LoVo (cell line): ENCODE results near the gene TBK1.

Experiments used
- DNase-seq: peaks from one replicate; pipeline ENCODE4 v3.0.0-alpha.2; 2016; ENCODE audit warnings: low spot score

Gene TBK1

GRCh38 chr12:64451687-64452558, at the start of gene TBK1:
Gene TBK1, plus strand, starts transcription at chr12:64452120. Its CDS starts 3,751 bp downstream, at chr12:64455871.
- peak; percentile 94 for DNase-seq

- DNase-seq: no peak
Observed at GRCh38 chr12:64402181-64402580, 49.7 kb upstream of the TBK1 start.

GRCh38 chr12:64403707-64404469, 48.0 kb upstream of the TBK1 start, which contains the start of gene XPOT:
Gene XPOT, plus strand, starts transcription at chr12:64404392. Its CDS starts 5,644 bp downstream, at chr12:64410036.
- peak; percentile 99 for DNase-seq

GRCh38 chr12:64404470-64405256, 47.3 kb upstream of the TBK1 start:
- peak; percentile 86 for DNase-seq

- no peak for DNase-seq
Observed at GRCh38 chr12:64407342-64408223, 44.3 kb upstream of the TBK1 start.

- no peak for DNase-seq
Observed at GRCh38 chr12:64411427-64411826, 40.5 kb upstream of the TBK1 start.

GRCh38 chr12:64412459-64412858, 39.5 kb upstream of the TBK1 start:
- no peak for DNase-seq

GRCh38 chr12:64413884-64414283, 38.0 kb upstream of the TBK1 start:
- DNase-seq: no peak

GRCh38 chr12:64418209-64418608, 33.7 kb upstream of the TBK1 start:
- no peak for DNase-seq

- no peak for DNase-seq
Observed at GRCh38 chr12:64419696-64420095, 32.2 kb upstream of the TBK1 start.

- no peak for DNase-seq
Observed at GRCh38 chr12:64427988-64428387, 23.9 kb upstream of the TBK1 start.

- no peak for DNase-seq
Observed at GRCh38 chr12:64428956-64429355, 23.0 kb upstream of the TBK1 start.

- no peak for DNase-seq
Observed at GRCh38 chr12:64430886-64431285, 21.0 kb upstream of the TBK1 start.

- no peak for DNase-seq
Observed at GRCh38 chr12:64431791-64432190, 20.1 kb upstream of the TBK1 start.

- no peak for DNase-seq
Observed at GRCh38 chr12:64433915-64434314, 18.0 kb upstream of the TBK1 start.

- no peak for DNase-seq
Observed at GRCh38 chr12:64440100-64440499, 11.8 kb upstream of the TBK1 start.

- DNase-seq: no peak
Observed at GRCh38 chr12:64445490-64445889, 6.4 kb upstream of the TBK1 start.

GRCh38 chr12:64446295-64446694, 5.6 kb upstream of the TBK1 start:
- DNase-seq: no peak

- DNase-seq: no peak
Observed at GRCh38 chr12:64450057-64450640, 1.8 kb upstream of the TBK1 start.

GRCh38 chr12:64450711-64451486, 1.0 kb upstream of the TBK1 start:
- peak; percentile 37 for DNase-seq
